Measurements from ENCODE around the gene ARHGAP25. TPM values are rescaled to one million over a fixed set of nuclear protein-coding genes. Genes with fewer than 3 reads are reported as not detected.

The ARHGAP25 gene
- polyA plus RNA-seq, 1 donor from 2014 or later: 217 TPM

GRCh38 chr2:68870215-68870614 lies 135.6 kb downstream of the ARHGAP25 start:
- Mint-ChIP-seq H3K27me3 (peaks cover 2% of the 10 kb centered on the region), H3K36me3 (peaks cover 1% of the 10 kb centered on the region), H3K4me3 (no peak overlapping the region), H3K4me1 (no peaks in the 10 kb centered on the region), H3K27ac (no peak overlapping the region), H3K9me3 (no peaks in the 10 kb centered on the region)

DNA sequence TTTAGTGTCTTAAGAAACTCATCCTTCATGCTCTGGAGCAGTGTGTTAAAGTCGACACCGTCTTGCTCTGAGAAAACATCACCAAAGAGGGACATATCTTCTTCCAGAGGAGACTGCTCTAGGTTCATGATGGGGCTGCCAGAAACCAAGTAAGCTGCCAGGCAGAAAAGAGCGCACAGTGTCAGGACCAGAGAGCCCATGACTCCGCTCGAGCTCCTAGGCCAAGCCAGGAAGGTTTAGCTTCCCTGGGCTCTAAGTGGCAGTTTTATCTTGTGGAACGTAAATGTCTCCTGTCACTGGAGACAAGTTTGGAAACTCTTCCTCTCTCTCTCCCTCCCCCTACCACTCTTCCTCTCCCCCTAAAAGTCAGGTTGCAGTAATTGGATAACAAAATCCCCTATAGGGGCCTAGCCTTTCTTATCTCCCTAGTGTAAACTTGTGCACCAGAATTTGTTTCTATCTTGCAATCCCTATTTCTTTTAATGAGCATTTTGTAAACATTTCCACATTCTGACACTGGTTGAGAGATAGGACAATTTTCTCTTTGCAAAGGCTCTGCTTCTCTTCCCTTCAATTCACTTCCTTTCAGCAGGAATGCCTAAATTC lies 136.7 kb downstream of the ARHGAP25 start, which contains the start of gene BMP10:
Gene BMP10, minus strand, starts transcription at position 239 of the 606 bp plus-strand sequence. Its CDS starts 39 bp downstream, at position 200.
- Mint-ChIP-seq H3K36me3 (peaks cover 1% of the 10 kb centered on the region), H3K9me3 (no peaks in the 10 kb centered on the region), H3K27ac (no peak within 1 kb of the TSS), H3K27me3 (peaks cover 2% of the 10 kb centered on the region), H3K4me3 (no peak within 1 kb of the TSS), H3K4me1 (no peaks in the 10 kb centered on the region)

Other genes starting within 250 kb of the ARHGAP25 start
- gene PROKR1, start 91.2 kb upstream of the ARHGAP25 start, polyA plus RNA-seq: not detected
- gene BMP10, start 136.6 kb downstream of the ARHGAP25 start, polyA plus RNA-seq: not detected
- not detected for gene GKN2, start 218.1 kb downstream of the ARHGAP25 start, polyA plus RNA-seq
- gene GKN1, start 239.8 kb downstream of the ARHGAP25 start, polyA plus RNA-seq: not detected

Data from IgD-negative memory B cell (primary cell).